ENCODE data around the gene MDGA2. TPM values are rescaled to one million over a fixed set of nuclear protein-coding genes. Genes with fewer than 3 reads are reported as not detected.

MDGA2 gene
- polyA plus RNA-seq, 1 of the 3 experiments (the other 2 are of a cell fraction): not detected

DNA sequence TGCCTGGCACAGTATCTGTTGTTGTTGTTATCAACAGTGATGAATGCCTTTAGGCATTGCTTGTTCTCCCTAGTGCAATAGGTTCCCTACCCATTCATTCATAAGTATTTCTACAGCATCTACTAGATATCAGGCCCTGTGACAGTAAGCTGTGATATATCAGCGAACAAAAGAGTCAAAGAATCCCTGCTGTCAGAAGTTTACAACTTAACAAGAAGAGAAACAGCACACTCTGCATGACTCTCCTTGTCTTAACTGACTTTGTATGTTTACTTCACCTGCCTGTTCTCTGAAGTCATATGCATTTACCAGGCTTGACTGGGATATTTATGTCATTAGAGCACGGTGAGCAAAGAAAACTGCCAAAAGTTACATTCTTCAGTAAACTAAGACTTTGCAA, 571.6 kb downstream of the MDGA2 start:
- POLR2A ChIA-PET: no interaction called here
- no peaks in the 10 kb centered on the region for H3K36me3 ChIP-seq (replicated peaks in 1 of 2; ENCODE audit: control insufficient read depth in 1 of 2, insufficient read depth in 2 of 2, low read length in 1 of 2)
- DNase-seq: no peak
- H3K79me2 ChIP-seq (ENCODE audit: insufficient read depth): no peaks in the 10 kb centered on the region
- H3K9me3 ChIP-seq: no peaks in the 10 kb centered on the region
- H3K27ac ChIP-seq (ENCODE audit: low read depth in 2 of 2, low read length in 1 of 2): no peak overlapping the region
- H3K9ac ChIP-seq: no peak overlapping the region
- no peak overlapping the region for H3K4me2 ChIP-seq
- no peaks in the 10 kb centered on the region for H4K20me1 ChIP-seq (ENCODE audit: insufficient read depth)
- 11% methylated on average over 2 of the region's 2 CpGs for WGBS (ENCODE audit: low lambda C conversion rate)
- H3K9me2 ChIP-seq: no peaks in the 10 kb centered on the region
- TF ChIP-seq RAD21 (IDR thresholded peaks at IDR 0.05; ENCODE audit: low read length): no peak
- no peaks in the 10 kb centered on the region for H3K27me3 ChIP-seq (ENCODE audit: insufficient read depth)
- CTCF ChIA-PET: no interaction called here
- no peak overlapping the region for H3K4me3 ChIP-seq (ENCODE audit: low read depth in 2 of 2, low read length in 1 of 2)
- H2AFZ ChIP-seq (ENCODE audit: low read depth): no peak overlapping the region
- H3K4me1 ChIP-seq (ENCODE audit: control insufficient read depth in 1 of 2, insufficient read depth in 2 of 2, low read depth in 1 of 2, low read length in 1 of 2): no peaks in the 10 kb centered on the region
- H3F3A ChIP-seq (replicated peaks; ENCODE audit: insufficient read depth): no peaks in the 10 kb centered on the region

DNA sequence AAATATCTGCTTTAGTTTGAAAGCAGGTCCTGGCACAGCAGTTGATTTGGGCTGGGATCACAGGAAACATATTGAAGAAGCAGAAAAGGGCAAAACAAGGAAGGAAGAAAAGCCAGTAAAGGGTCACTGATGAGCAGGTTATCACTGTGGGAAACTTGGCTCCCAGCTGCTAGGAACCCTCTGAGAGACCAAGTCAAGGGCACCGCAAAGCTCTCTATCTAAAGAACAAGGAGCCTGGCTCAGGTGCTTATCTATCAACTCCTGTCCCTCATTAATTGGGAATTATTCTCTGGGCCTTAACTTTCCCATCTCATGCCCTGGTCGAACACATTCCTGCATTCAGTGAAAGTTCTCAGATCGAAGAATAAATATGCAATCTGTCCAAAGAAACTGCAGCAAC, 572.9 kb downstream of the MDGA2 start:
- H3K36me3 ChIP-seq (replicated peaks in 1 of 2; ENCODE audit: control insufficient read depth in 1 of 2, insufficient read depth in 2 of 2, low read length in 1 of 2): no peaks in the 10 kb centered on the region
- WGBS (ENCODE audit: low lambda C conversion rate): 0% methylated on average over 3 of the region's 3 CpGs

DNA sequence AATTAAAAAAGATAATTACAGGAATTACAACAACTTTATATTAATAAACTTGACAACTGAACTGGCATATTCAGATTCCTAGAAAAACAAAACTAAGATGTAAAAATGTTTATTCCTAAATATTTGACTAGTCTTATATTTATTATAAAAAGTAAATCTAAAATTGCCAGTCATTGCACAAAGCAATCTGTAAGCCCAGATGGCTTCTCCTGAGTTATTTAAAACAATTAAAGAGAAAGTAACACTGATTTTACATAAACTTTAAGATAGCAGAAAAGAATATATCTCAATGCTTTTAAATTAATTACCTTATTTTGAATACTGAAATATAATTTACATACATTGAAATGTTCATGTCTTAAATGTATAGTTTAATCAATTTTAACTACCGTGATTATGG, 589.7 kb downstream of the MDGA2 start:
- 6% methylated on average over 1 of the region's 1 CpG for WGBS (ENCODE audit: low lambda C conversion rate)
- no peak for DNase-seq
- H3K4me1 ChIP-seq (ENCODE audit: control insufficient read depth in 1 of 2, insufficient read depth in 2 of 2, low read depth in 1 of 2, low read length in 1 of 2): no peaks in the 10 kb centered on the region
- H4K20me1 ChIP-seq (ENCODE audit: insufficient read depth): no peaks in the 10 kb centered on the region
- POLR2A ChIA-PET: no interaction called here
- no peak overlapping the region for H3K4me3 ChIP-seq (ENCODE audit: low read depth in 2 of 2, low read length in 1 of 2)
- H3K9me3 ChIP-seq: no peaks in the 10 kb centered on the region
- TF ChIP-seq TAF1 (IDR thresholded peaks at IDR 0.05; ENCODE audit: borderline replicate concordance, low read depth, low read length) (no peak), RCOR1 (IDR thresholded peaks at IDR 0.05; ENCODE audit: low read length) (no peak), MXI1 (IDR thresholded peaks at IDR 0.05; ENCODE audit: low read depth, low read length) (no peak), TEAD4 (IDR thresholded peaks at IDR 0.05; ENCODE audit: borderline replicate concordance, insufficient read depth) (no peak), FOXJ3 (CRISPR knock-in tag; IDR thresholded peaks at IDR 0.05) (no peak), FOSL2 (IDR thresholded peaks at IDR 0.05; ENCODE audit: borderline replicate concordance, low read depth) (no peak)
- TF ChIP-seq, protein P1, sequence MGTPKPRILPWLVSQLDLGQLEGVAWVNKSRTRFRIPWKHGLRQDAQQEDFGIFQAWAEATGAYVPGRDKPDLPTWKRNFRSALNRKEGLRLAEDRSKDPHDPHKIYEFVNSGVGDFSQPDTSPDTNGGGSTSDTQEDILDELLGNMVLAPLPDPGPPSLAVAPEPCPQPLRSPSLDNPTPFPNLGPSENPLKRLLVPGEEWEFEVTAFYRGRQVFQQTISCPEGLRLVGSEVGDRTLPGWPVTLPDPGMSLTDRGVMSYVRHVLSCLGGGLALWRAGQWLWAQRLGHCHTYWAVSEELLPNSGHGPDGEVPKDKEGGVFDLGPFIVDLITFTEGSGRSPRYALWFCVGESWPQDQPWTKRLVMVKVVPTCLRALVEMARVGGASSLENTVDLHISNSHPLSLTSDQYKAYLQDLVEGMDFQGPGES (IDR thresholded peaks at IDR 0.05; ENCODE audit: low read depth, low read length): no peak
- TF ChIP-seq, protein P2, sequence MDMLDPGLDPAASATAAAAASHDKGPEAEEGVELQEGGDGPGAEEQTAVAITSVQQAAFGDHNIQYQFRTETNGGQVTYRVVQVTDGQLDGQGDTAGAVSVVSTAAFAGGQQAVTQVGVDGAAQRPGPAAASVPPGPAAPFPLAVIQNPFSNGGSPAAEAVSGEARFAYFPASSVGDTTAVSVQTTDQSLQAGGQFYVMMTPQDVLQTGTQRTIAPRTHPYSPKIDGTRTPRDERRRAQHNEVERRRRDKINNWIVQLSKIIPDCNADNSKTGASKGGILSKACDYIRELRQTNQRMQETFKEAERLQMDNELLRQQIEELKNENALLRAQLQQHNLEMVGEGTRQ (IDR thresholded peaks at IDR 0.05; ENCODE audit: borderline replicate concordance, low read depth, low read length): no peak
- TF ChIP-seq, protein P3, sequence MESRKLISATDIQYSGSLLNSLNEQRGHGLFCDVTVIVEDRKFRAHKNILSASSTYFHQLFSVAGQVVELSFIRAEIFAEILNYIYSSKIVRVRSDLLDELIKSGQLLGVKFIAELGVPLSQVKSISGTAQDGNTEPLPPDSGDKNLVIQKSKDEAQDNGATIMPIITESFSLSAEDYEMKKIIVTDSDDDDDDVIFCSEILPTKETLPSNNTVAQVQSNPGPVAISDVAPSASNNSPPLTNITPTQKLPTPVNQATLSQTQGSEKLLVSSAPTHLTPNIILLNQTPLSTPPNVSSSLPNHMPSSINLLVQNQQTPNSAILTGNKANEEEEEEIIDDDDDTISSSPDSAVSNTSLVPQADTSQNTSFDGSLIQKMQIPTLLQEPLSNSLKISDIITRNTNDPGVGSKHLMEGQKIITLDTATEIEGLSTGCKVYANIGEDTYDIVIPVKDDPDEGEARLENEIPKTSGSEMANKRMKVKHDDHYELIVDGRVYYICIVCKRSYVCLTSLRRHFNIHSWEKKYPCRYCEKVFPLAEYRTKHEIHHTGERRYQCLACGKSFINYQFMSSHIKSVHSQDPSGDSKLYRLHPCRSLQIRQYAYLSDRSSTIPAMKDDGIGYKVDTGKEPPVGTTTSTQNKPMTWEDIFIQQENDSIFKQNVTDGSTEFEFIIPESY (IDR thresholded peaks at IDR 0.05; ENCODE audit: borderline replicate concordance, low read depth): no peak
- no peak overlapping the region for H2AFZ ChIP-seq (ENCODE audit: low read depth)
- no peaks in the 10 kb centered on the region for H3K9me2 ChIP-seq
- H3F3A ChIP-seq (replicated peaks; ENCODE audit: insufficient read depth): no peaks in the 10 kb centered on the region
- no peak overlapping the region for H3K27ac ChIP-seq (ENCODE audit: low read depth in 2 of 2, low read length in 1 of 2)
- H3K9ac ChIP-seq: no peak overlapping the region
- CTCF ChIA-PET: no interaction called here
- no peak overlapping the region for H3K4me2 ChIP-seq
- H3K27me3 ChIP-seq (ENCODE audit: insufficient read depth): no peaks in the 10 kb centered on the region
- no peaks in the 10 kb centered on the region for H3K79me2 ChIP-seq (ENCODE audit: insufficient read depth)
- no peaks in the 10 kb centered on the region for H3K36me3 ChIP-seq (replicated peaks in 1 of 2; ENCODE audit: control insufficient read depth in 1 of 2, insufficient read depth in 2 of 2, low read length in 1 of 2)

More for the DNA sequence above, 572.9 kb downstream of the MDGA2 start:
- Histone ChIP-seq H3K4me1 (ENCODE audit: control insufficient read depth in 1 of 2, insufficient read depth in 2 of 2, low read depth in 1 of 2, low read length in 1 of 2) (no peaks in the 10 kb centered on the region), H3K27ac (ENCODE audit: low read depth in 2 of 2, low read length in 1 of 2) (no peak overlapping the region), H3K9me2 (no peaks in the 10 kb centered on the region), H3K9me3 (no peaks in the 10 kb centered on the region), H3K79me2 (ENCODE audit: insufficient read depth) (no peaks in the 10 kb centered on the region), H3K4me2 (no peak overlapping the region), H2AFZ (ENCODE audit: low read depth) (no peak overlapping the region), H3K4me3 (ENCODE audit: low read depth in 2 of 2, low read length in 1 of 2) (no peak overlapping the region), H3K27me3 (ENCODE audit: insufficient read depth) (no peaks in the 10 kb centered on the region), H3K9ac (no peak overlapping the region), H3F3A (replicated peaks; ENCODE audit: insufficient read depth) (no peaks in the 10 kb centered on the region), H4K20me1 (ENCODE audit: insufficient read depth) (no peaks in the 10 kb centered on the region)
- TF ChIP-seq EP300 (IDR thresholded peaks at IDR 0.05; ENCODE audit: borderline replicate concordance in 1 of 2, low read depth in 1 of 2, low read length in 1 of 2): no peak
- no peak for TF ChIP-seq RFX5 (IDR thresholded peaks at IDR 0.05; ENCODE audit: low read length)
- ChIA-PET CTCF (no interaction called here), POLR2A (no interaction called here)
- DNase-seq: no peak

All from SK-N-SH (cell line).